A549 (cell line): ENCODE data around the gene RBM11. TPM values are rescaled to one million over a fixed set of nuclear protein-coding genes. Genes with fewer than 3 reads are reported as not detected.

Experiments
- ATAC-seq, 2 experiments: fragments of 200-7000 bp in 1 of 2; fragments of >200 bp in 1 of 2; cut with Nextera tagmentation in 1 of 2; cut with Tn5 transposase in 1 of 2; 3 replicates each; pipeline versions ENCODE4 v1.8.0 to v1.9.1; 2018 to 2020; ENCODE audit warnings: mild to moderate bottlenecking in 1 of 2, moderate library complexity in 1 of 2
- CTCF ChIA-PET: fragments of 300-600 bp; sonication (Branson Sonifier 250); formaldehyde crosslinking; extraction: SDS; loops from one replicate; lab custom pipeline; 2021; ENCODE audit warnings: antibody characterized with exemption, inconsistent platforms; lab: Yijun Ruan, JAX
- POLR2A ChIA-PET: fragments of 350-600 bp; formaldehyde crosslinking; extraction: SDS; loops from one replicate; lab custom pipeline; 2021; ENCODE audit warnings: antibody characterized with exemption, inconsistent platforms; lab: Yijun Ruan, JAX
- DNase-seq, 2 experiments: peaks; one replicate each; pipeline versions ENCODE4 v3.0.0 to v3.0.0-alpha.2; 2011 to 2016; ENCODE audit warnings: low read depth in 1 of 2, low spot score in 1 of 2
- FAIRE-seq: peaks from 2 replicates; lab custom pipeline; 2011; peaks lifted over from hg19 to GRCh38; lab: Jason Lieb, UNC
- H3K27ac ChIP-seq, 2 experiments: fragments of >200 bp; sonication (Bioruptor Twin); formaldehyde crosslinking; 3 replicates each; pipeline ENCODE4 v1.5.1; 2016 to 2017
- H3K4me1 ChIP-seq: fragments of >200 bp; sonication (Bioruptor Twin); formaldehyde crosslinking; 3 replicates; pipeline ENCODE4 v1.6.1; 2016
- H3K4me2 ChIP-seq: fragments of >200 bp; sonication (Bioruptor Twin); formaldehyde crosslinking; 3 replicates; pipeline ENCODE4 v1.6.1; 2016
- H3K4me3 ChIP-seq: fragments of >200 bp; sonication (Bioruptor Twin); formaldehyde crosslinking; 3 replicates; pipeline ENCODE4 v1.5.1; 2016
- H3K9me3 ChIP-seq: fragments of >200 bp; sonication (Bioruptor Twin); formaldehyde crosslinking; 3 replicates; pipeline ENCODE4 v1.6.1; 2016
- CEBPB ChIP-seq, 2 experiments: fragments of >200 bp in 1 of 2; sonication (Bioruptor Twin) in 1 of 2; formaldehyde crosslinking in 1 of 2; IDR thresholded peaks; 2 replicates each; pipeline ENCODE4 v1.6.1; 2012 to 2016
- CHD2 ChIP-seq: fragments of 150-350 bp; IDR thresholded peaks from 2 replicates; pipeline ENCODE4 v1.6.1; 2014; ENCODE audit warnings: low read length; ENCODE audit not compliant: partially characterized antibody
- EP300 ChIP-seq, 2 experiments: fragments of >200 bp; sonication (Bioruptor Twin); formaldehyde crosslinking; IDR thresholded peaks; 2 replicates in 1 of 2; 3 replicates in 1 of 2; pipeline ENCODE4 v1.6.1; 2016 to 2017
- HDAC2 ChIP-seq: fragments of 200-600 bp; sonication (generic); IDR thresholded peaks from 2 replicates; pipeline ENCODE4 v1.6.1; 2016
- HMGXB4 ChIP-seq: fragments of 250-450 bp; sonication (Bioruptor Pico); IDR thresholded peaks from 2 replicates; pipeline ENCODE4 v1.5.0; 2021; ENCODE audit warnings: mild to moderate bottlenecking, moderate library complexity, borderline replicate concordance
- HOXB5 ChIP-seq: fragments of 250-450 bp; sonication (Bioruptor Pico); IDR thresholded peaks from 2 replicates; pipeline ENCODE4 v1.5.0; 2020; ENCODE audit warnings: mild to moderate bottlenecking, moderate library complexity
- KDM1A ChIP-seq: fragments of 200-600 bp; sonication (generic); IDR thresholded peaks from 2 replicates; pipeline ENCODE4 v1.6.1; 2016; ENCODE audit warnings: low read depth, mild to moderate bottlenecking
- KDM5A ChIP-seq: fragments of 200-600 bp; sonication (generic); IDR thresholded peaks from 2 replicates; pipeline ENCODE4 v1.6.1; 2016; ENCODE audit warnings: antibody characterized with exemption, mild to moderate bottlenecking
- MAZ ChIP-seq: fragments of 150-350 bp; IDR thresholded peaks from 2 replicates; pipeline ENCODE4 v1.6.1; 2014; ENCODE audit warnings: antibody characterized with exemption, low read depth, low read length, borderline replicate concordance
- NFE2L2 ChIP-seq: fragments of 150-350 bp; conservative IDR thresholded peaks from 2 replicates; pipeline ENCODE4 v1.6.1; 2014; ENCODE audit warnings: low read length
- POLR2AphosphoS2 ChIP-seq: conservative IDR thresholded peaks from 2 replicates; pipeline ENCODE4 v1.6.1; 2012; ENCODE audit warnings: low read length, improper control_type of control experiment, inconsistent platforms
- REST ChIP-seq: fragments of 200-600 bp; sonication (generic); IDR thresholded peaks from 2 replicates; pipeline ENCODE4 v1.6.1; 2016; ENCODE audit warnings: antibody characterized with exemption, mild to moderate bottlenecking, moderate library complexity
- RNF2 ChIP-seq: fragments of 200-600 bp; sonication (generic); IDR thresholded peaks from 2 replicates; pipeline ENCODE4 v1.6.1; 2016; ENCODE audit warnings: low read depth, mild to moderate bottlenecking, antibody characterized with exemption, moderate library complexity, borderline replicate concordance
- SMC3 ChIP-seq: fragments of >200 bp; sonication (Bioruptor Twin); formaldehyde crosslinking; IDR thresholded peaks from 3 replicates; pipeline ENCODE4 v1.6.1; 2018; ENCODE audit warnings: inconsistent platforms
- TFCP2L1 ChIP-seq: fragments of 250-450 bp; sonication (Bioruptor Pico); IDR thresholded peaks from 2 replicates; pipeline ENCODE4 v1.5.0; 2021; ENCODE audit warnings: mild to moderate bottlenecking
- ZFP36 ChIP-seq: fragments of 450-650 bp; IDR thresholded peaks from 2 replicates; pipeline ENCODE4 v1.6.1; 2014; ENCODE audit warnings: borderline replicate concordance; ENCODE audit not compliant: partially characterized antibody
- ZNF302 ChIP-seq: fragments of 250-450 bp; sonication (Bioruptor Pico); IDR thresholded peaks from 2 replicates; pipeline ENCODE4 v1.9.0; 2021; ENCODE audit warnings: inconsistent platforms, mild to moderate bottlenecking, moderate library complexity
- ZSCAN20 ChIP-seq: fragments of 250-450 bp; sonication (Bioruptor Pico); IDR thresholded peaks from 2 replicates; pipeline ENCODE4 v1.8.0; 2022; ENCODE audit warnings: mild to moderate bottlenecking, moderate library complexity
- WGBS: methylation state at CpG from one replicate; pipeline ENCODE4 v1.1.6; 2017; ENCODE audit errors: missing lambda C conversion rate; 5-methylcytosine and 5-hydroxymethylcytosine counted together
- polyA plus RNA-seq, 4 experiments: library from polyadenylated mRNA; depleted of rRNA in 3 of 4; stranded (reverse); fragments of >200 nt; fragmentation: RNase III in 1 of 4; extraction: RNeasy Plus Mini Kit Qiagen cat#74134 plus additional on column Dnase treatment in 1 of 4; gene quantifications; 2 replicates in 3 of 4; 3 replicates in 1 of 4; pipeline ENCODE4 v1.2.3, GENCODE V29; 2011 to 2017
- TF ChIP-seq, protein P1 (sequence below): fragments of >200 bp; sonication (Bioruptor Twin); formaldehyde crosslinking; IDR thresholded peaks from 3 replicates; pipeline ENCODE4 v1.5.1; 2016
- TF ChIP-seq, protein P2 (sequence below): fragments of 450-650 bp; IDR thresholded peaks from 2 replicates; pipeline ENCODE4 v1.6.1; 2014; ENCODE audit warnings: antibody characterized with exemption

Gene RBM11
- polyA plus RNA-seq, 2 of the 4 experiments (the other 2 are of a cell fraction), result 0.19 TPM; not detected in 1

DNA sequence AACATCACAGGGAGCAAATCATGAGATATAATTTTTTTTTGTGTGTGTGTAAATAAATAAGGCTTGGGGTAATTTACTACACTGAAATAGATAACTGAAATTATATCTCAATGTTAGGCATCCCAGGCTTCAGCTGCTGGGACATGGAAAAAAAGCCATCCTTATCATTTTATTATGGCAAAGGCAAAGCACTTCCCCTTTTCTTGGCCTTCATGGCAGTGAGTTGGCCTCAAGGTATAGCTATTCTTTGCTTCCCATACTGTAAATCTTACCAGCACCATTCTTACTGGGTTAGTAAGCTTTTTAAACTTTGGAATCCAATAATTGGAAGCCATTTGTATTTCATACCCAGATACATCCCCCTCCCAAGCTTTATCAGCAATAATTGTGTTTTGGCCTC is 29.0 kb downstream of the RBM11 start:
- FAIRE-seq (no peak), ATAC-seq (no peak), DNase-seq (no peak)
- no peaks in the 10 kb centered on the region for H3K4me1 ChIP-seq
- H3K27ac ChIP-seq, result no peak overlapping the region
- H3K9me3 ChIP-seq, result no peaks in the 10 kb centered on the region
- no peak overlapping the region for H3K4me3 ChIP-seq
- CTCF ChIA-PET, result no interaction called here
- TF ChIP-seq NFE2L2 (no peak), POLR2AphosphoS2 (no peak), EP300 (IDR thresholded peaks at IDR 0.05) (no peak), SMC3 (no peak), ZFP36 (no peak)
- TF ChIP-seq, protein P1, sequence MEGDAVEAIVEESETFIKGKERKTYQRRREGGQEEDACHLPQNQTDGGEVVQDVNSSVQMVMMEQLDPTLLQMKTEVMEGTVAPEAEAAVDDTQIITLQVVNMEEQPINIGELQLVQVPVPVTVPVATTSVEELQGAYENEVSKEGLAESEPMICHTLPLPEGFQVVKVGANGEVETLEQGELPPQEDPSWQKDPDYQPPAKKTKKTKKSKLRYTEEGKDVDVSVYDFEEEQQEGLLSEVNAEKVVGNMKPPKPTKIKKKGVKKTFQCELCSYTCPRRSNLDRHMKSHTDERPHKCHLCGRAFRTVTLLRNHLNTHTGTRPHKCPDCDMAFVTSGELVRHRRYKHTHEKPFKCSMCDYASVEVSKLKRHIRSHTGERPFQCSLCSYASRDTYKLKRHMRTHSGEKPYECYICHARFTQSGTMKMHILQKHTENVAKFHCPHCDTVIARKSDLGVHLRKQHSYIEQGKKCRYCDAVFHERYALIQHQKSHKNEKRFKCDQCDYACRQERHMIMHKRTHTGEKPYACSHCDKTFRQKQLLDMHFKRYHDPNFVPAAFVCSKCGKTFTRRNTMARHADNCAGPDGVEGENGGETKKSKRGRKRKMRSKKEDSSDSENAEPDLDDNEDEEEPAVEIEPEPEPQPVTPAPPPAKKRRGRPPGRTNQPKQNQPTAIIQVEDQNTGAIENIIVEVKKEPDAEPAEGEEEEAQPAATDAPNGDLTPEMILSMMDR, result no peak
- TF ChIP-seq, all 56 proteins: peak for 0
- POLR2A ChIA-PET, result no interaction called here
- no peak overlapping the region for H3K4me2 ChIP-seq

GRCh38 chr21:14245711-14246110 is 29.8 kb downstream of the RBM11 start:
- no peak for DNase-seq
- no peak overlapping the region for H3K4me2 ChIP-seq
- H3K9me3 ChIP-seq, result no peaks in the 10 kb centered on the region
- no peak for ATAC-seq
- POLR2A ChIA-PET, result no interaction called here
- FAIRE-seq, result no peak
- TF ChIP-seq KDM1A, result no peak
- TF ChIP-seq CHD2, result no peak
- TF ChIP-seq, protein P2, sequence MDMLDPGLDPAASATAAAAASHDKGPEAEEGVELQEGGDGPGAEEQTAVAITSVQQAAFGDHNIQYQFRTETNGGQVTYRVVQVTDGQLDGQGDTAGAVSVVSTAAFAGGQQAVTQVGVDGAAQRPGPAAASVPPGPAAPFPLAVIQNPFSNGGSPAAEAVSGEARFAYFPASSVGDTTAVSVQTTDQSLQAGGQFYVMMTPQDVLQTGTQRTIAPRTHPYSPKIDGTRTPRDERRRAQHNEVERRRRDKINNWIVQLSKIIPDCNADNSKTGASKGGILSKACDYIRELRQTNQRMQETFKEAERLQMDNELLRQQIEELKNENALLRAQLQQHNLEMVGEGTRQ, result no peak
- TF ChIP-seq HDAC2, result no peak
- no peak for TF ChIP-seq MAZ
- TF ChIP-seq, protein P1, result no peak
- no peak for TF ChIP-seq HMGXB4 (CRISPR knock-in tag)
- no peak overlapping the region for H3K4me3 ChIP-seq
- CTCF ChIA-PET, result no interaction called here
- H3K4me1 ChIP-seq, result no peaks in the 10 kb centered on the region
- H3K27ac ChIP-seq, result no peak overlapping the region

DNA sequence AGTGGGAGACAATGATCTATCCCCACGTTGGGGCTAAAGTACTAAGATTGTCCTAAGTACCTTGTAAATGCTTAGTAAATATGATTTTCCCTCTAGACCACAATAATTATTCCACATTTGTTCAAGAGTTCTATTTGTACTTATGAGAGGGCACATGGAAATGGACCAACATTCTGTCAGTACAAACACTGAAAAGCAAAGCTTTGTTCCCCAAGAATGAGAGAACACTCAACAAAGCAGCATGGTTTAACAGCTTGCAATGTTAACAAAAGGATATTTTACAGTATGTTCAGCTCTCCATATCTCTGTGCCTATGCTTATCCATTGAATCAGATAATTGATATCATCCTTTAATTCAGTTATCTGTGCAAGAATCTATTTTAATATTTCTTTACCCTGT is 35.4 kb downstream of the RBM11 start:
- no peak overlapping the region for H3K4me2 ChIP-seq
- ChIA-PET POLR2A (no interaction called here), CTCF (no interaction called here)
- TF ChIP-seq RNF2, result no peak
- TF ChIP-seq POLR2AphosphoS2, result no peak
- no peak for TF ChIP-seq TFCP2L1 (CRISPR knock-in tag)
- no peak for TF ChIP-seq CEBPB (IDR thresholded peaks at IDR 0.05)
- TF ChIP-seq KDM5A, result no peak
- TF ChIP-seq ZSCAN20 (CRISPR knock-in tag), result no peak
- TF ChIP-seq NFE2L2, result no peak
- TF ChIP-seq, protein P2, result no peak
- TF ChIP-seq HOXB5 (CRISPR knock-in tag), result no peak
- no peak for TF ChIP-seq ZNF302 (CRISPR knock-in tag)
- TF ChIP-seq REST, result no peak
- 3% methylated on average over 1 of the region's 1 CpG for WGBS
- H3K4me1 ChIP-seq, result no peaks in the 10 kb centered on the region
- ATAC-seq, result no peak
- no peak for FAIRE-seq
- H3K27ac ChIP-seq, result no peak overlapping the region
- H3K4me3 ChIP-seq, result no peak overlapping the region
- no peaks in the 10 kb centered on the region for H3K9me3 ChIP-seq
- no peak for DNase-seq
